ENCODE measurements around the gene PLA2G4A. TPM values are rescaled to one million over a fixed set of nuclear protein-coding genes. Genes with fewer than 3 reads are reported as not detected.

Gene PLA2G4A
- total RNA-seq, 5 donors from 2014 or later (not counting 1 experiment from before 2014, with no cell fraction given) = 0.35 TPM; not detected in 4

GRCh38 chr1:186838380-186839040 lies 9.8 kb downstream of the PLA2G4A start:
- Mint-ChIP-seq H3K4me1 (no peaks in the 10 kb centered on the region), H3K27me3 (peaks cover 0 to 7% of the 10 kb centered on the region in 2 donors), H3K4me3 (no peak overlapping the region), H3K9me3 (no peaks in the 10 kb centered on the region), H3K36me3 (no peaks in the 10 kb centered on the region), H3K27ac (no peak overlapping the region)
- H3K4me3 ChIP-seq (ENCODE audit: control insufficient read depth in 1 of 2, extremely low read depth in 1 of 2, low read length in 1 of 2) = no peak overlapping the region
- no peaks in the 10 kb centered on the region for H3K9me3 ChIP-seq
- POLR2A ChIA-PET = no interaction called here
- no peaks in the 10 kb centered on the region for H3K4me1 ChIP-seq (ENCODE audit: control insufficient read depth in 1 of 2, extremely low read depth in 1 of 2, insufficient read depth in 2 of 2, low read length in 2 of 2)
- H3K36me3 ChIP-seq (ENCODE audit: control insufficient read depth in 2 of 2, extremely low read depth in 1 of 2, insufficient read depth in 1 of 2, low read length in 1 of 2) = no peaks in the 10 kb centered on the region
- no peak overlapping the region for H3K27ac ChIP-seq (ENCODE audit: low read length)
- WGBS (ENCODE audit: insufficient coverage) = no CpG with 5 or more reads among the region's 2 CpGs
- no peak for ATAC-seq (replicated peaks in 1 of 4)
- DNase-seq = no peak
- H3K27me3 ChIP-seq (replicated peaks in 1 of 2; ENCODE audit: control insufficient read depth in 2 of 2, extremely low read depth in 1 of 2, insufficient read depth in 2 of 2, low read length in 1 of 2) = no peaks in the 10 kb centered on the region
- CTCF ChIA-PET = no interaction called here

GRCh38 chr1:186839041-186839400 lies 10.3 kb downstream of the PLA2G4A start:
- H3K9me3 ChIP-seq = no peaks in the 10 kb centered on the region
- no peak overlapping the region for H3K27ac ChIP-seq (ENCODE audit: low read length)
- Mint-ChIP-seq H3K36me3 (no peaks in the 10 kb centered on the region), H3K4me1 (no peaks in the 10 kb centered on the region), H3K4me3 (no peak overlapping the region), H3K27me3 (peaks cover 0 to 4% of the 10 kb centered on the region in 2 donors), H3K27ac (no peak overlapping the region), H3K9me3 (no peaks in the 10 kb centered on the region)
- WGBS (ENCODE audit: insufficient coverage) = no CpG with 5 or more reads among the region's 2 CpGs
- ChIA-PET POLR2A (no interaction called here), CTCF (no interaction called here)
- no peaks in the 10 kb centered on the region for H3K36me3 ChIP-seq (ENCODE audit: control insufficient read depth in 2 of 2, extremely low read depth in 1 of 2, insufficient read depth in 1 of 2, low read length in 1 of 2)
- ATAC-seq (replicated peaks in 1 of 4) = no peak
- no peak overlapping the region for H3K4me3 ChIP-seq (ENCODE audit: control insufficient read depth in 1 of 2, extremely low read depth in 1 of 2, low read length in 1 of 2)
- no peak for DNase-seq
- no peaks in the 10 kb centered on the region for H3K27me3 ChIP-seq (replicated peaks in 1 of 2; ENCODE audit: control insufficient read depth in 2 of 2, extremely low read depth in 1 of 2, insufficient read depth in 2 of 2, low read length in 1 of 2)
- no peaks in the 10 kb centered on the region for H3K4me1 ChIP-seq (ENCODE audit: control insufficient read depth in 1 of 2, extremely low read depth in 1 of 2, insufficient read depth in 2 of 2, low read length in 2 of 2)

- CTCF ChIA-PET = interaction anchor here in 1 of 2 donors (0.6 kb wide), 1 partner anchor 57 kb away, joined by 3 read pairs; no protein-coding TSS in a partner anchor
- Mint-ChIP-seq H3K9me3 (no peaks in the 10 kb centered on the region), H3K27me3 (peaks cover 2 to 4% of the 10 kb centered on the region in 2 donors), H3K27ac (no peak overlapping the region), H3K4me3 (no peak overlapping the region), H3K36me3 (no peaks in the 10 kb centered on the region), H3K4me1 (no peaks in the 10 kb centered on the region)
- no peaks in the 10 kb centered on the region for H3K9me3 ChIP-seq
- WGBS (ENCODE audit: insufficient coverage) = no CpG with 5 or more reads among the region's 3 CpGs
- DNase-seq = no peak
- H3K4me3 ChIP-seq (ENCODE audit: control insufficient read depth in 1 of 2, extremely low read depth in 1 of 2, low read length in 1 of 2) = no peak overlapping the region
- POLR2A ChIA-PET = no interaction called here
- no peak overlapping the region for H3K27ac ChIP-seq (ENCODE audit: low read length)
- H3K36me3 ChIP-seq (ENCODE audit: control insufficient read depth in 2 of 2, extremely low read depth in 1 of 2, insufficient read depth in 1 of 2, low read length in 1 of 2) = no peaks in the 10 kb centered on the region
- H3K4me1 ChIP-seq (ENCODE audit: control insufficient read depth in 1 of 2, extremely low read depth in 1 of 2, insufficient read depth in 2 of 2, low read length in 2 of 2) = no peaks in the 10 kb centered on the region
- no peak for ATAC-seq (replicated peaks in 1 of 4)
- no peaks in the 10 kb centered on the region for H3K27me3 ChIP-seq (replicated peaks in 1 of 2; ENCODE audit: control insufficient read depth in 2 of 2, extremely low read depth in 1 of 2, insufficient read depth in 2 of 2, low read length in 1 of 2)
Measured at GRCh38 chr1:186841599-186841998, 12.8 kb downstream of the PLA2G4A start.

GRCh38 chr1:186842547-186842946 lies 13.8 kb downstream of the PLA2G4A start:
- Histone ChIP-seq H3K27me3 (replicated peaks in 1 of 2; ENCODE audit: control insufficient read depth in 2 of 2, extremely low read depth in 1 of 2, insufficient read depth in 2 of 2, low read length in 1 of 2) (no peaks in the 10 kb centered on the region), H3K36me3 (ENCODE audit: control insufficient read depth in 2 of 2, extremely low read depth in 1 of 2, insufficient read depth in 1 of 2, low read length in 1 of 2) (no peaks in the 10 kb centered on the region), H3K4me1 (ENCODE audit: control insufficient read depth in 1 of 2, extremely low read depth in 1 of 2, insufficient read depth in 2 of 2, low read length in 2 of 2) (no peaks in the 10 kb centered on the region), H3K9me3 (no peaks in the 10 kb centered on the region), H3K27ac (ENCODE audit: low read length) (no peak overlapping the region), H3K4me3 (ENCODE audit: control insufficient read depth in 1 of 2, extremely low read depth in 1 of 2, low read length in 1 of 2) (no peak overlapping the region)
- ATAC-seq (replicated peaks in 1 of 4) = no peak
- Mint-ChIP-seq H3K36me3 (no peaks in the 10 kb centered on the region), H3K4me3 (no peak overlapping the region), H3K27ac (no peak overlapping the region), H3K9me3 (no peaks in the 10 kb centered on the region), H3K27me3 (peaks cover 2 to 5% of the 10 kb centered on the region in 2 donors), H3K4me1 (no peaks in the 10 kb centered on the region)
- DNase-seq = no peak
- POLR2A ChIA-PET = no interaction called here
- 75% methylated on average over 2 of the region's 4 CpGs for WGBS (ENCODE audit: insufficient coverage)
- CTCF ChIA-PET = no interaction called here

GRCh38 chr1:186843226-186843625 lies 14.5 kb downstream of the PLA2G4A start:
- H3K4me3 ChIP-seq (ENCODE audit: control insufficient read depth in 1 of 2, extremely low read depth in 1 of 2, low read length in 1 of 2) = no peak overlapping the region
- Mint-ChIP-seq H3K27ac (no peak overlapping the region), H3K9me3 (no peaks in the 10 kb centered on the region), H3K36me3 (no peaks in the 10 kb centered on the region), H3K4me3 (no peak overlapping the region), H3K27me3 (peaks cover 2 to 8% of the 10 kb centered on the region in 2 donors), H3K4me1 (no peaks in the 10 kb centered on the region)
- CTCF ChIA-PET = no interaction called here
- DNase-seq (no peak), ATAC-seq (replicated peaks in 1 of 4) (no peak)
- no peak overlapping the region for H3K27ac ChIP-seq (ENCODE audit: low read length)
- POLR2A ChIA-PET = no interaction called here
- WGBS (ENCODE audit: insufficient coverage) = no CpG with 5 or more reads among the region's 2 CpGs
- no peaks in the 10 kb centered on the region for H3K9me3 ChIP-seq
- no peaks in the 10 kb centered on the region for H3K36me3 ChIP-seq (ENCODE audit: control insufficient read depth in 2 of 2, extremely low read depth in 1 of 2, insufficient read depth in 1 of 2, low read length in 1 of 2)
- no peaks in the 10 kb centered on the region for H3K4me1 ChIP-seq (ENCODE audit: control insufficient read depth in 1 of 2, extremely low read depth in 1 of 2, insufficient read depth in 2 of 2, low read length in 2 of 2)
- no peaks in the 10 kb centered on the region for H3K27me3 ChIP-seq (replicated peaks in 1 of 2; ENCODE audit: control insufficient read depth in 2 of 2, extremely low read depth in 1 of 2, insufficient read depth in 2 of 2, low read length in 1 of 2)

- H3K4me3 ChIP-seq (ENCODE audit: control insufficient read depth in 1 of 2, extremely low read depth in 1 of 2, low read length in 1 of 2) = no peak overlapping the region
- Mint-ChIP-seq H3K27me3 (peaks cover 2 to 8% of the 10 kb centered on the region in 2 donors), H3K4me3 (no peak overlapping the region), H3K27ac (no peak overlapping the region), H3K9me3 (no peaks in the 10 kb centered on the region), H3K4me1 (no peaks in the 10 kb centered on the region), H3K36me3 (no peaks in the 10 kb centered on the region)
- POLR2A ChIA-PET = no interaction called here
- no CpG with 5 or more reads among the region's 2 CpGs for WGBS (ENCODE audit: insufficient coverage)
- CTCF ChIA-PET = no interaction called here
- no peak overlapping the region for H3K27ac ChIP-seq (ENCODE audit: low read length)
- ATAC-seq (replicated peaks in 1 of 4) = no peak
- H3K36me3 ChIP-seq (ENCODE audit: control insufficient read depth in 2 of 2, extremely low read depth in 1 of 2, insufficient read depth in 1 of 2, low read length in 1 of 2) = no peaks in the 10 kb centered on the region
- H3K9me3 ChIP-seq = no peaks in the 10 kb centered on the region
- DNase-seq = no peak
- H3K27me3 ChIP-seq (replicated peaks in 1 of 2; ENCODE audit: control insufficient read depth in 2 of 2, extremely low read depth in 1 of 2, insufficient read depth in 2 of 2, low read length in 1 of 2) = no peaks in the 10 kb centered on the region
- H3K4me1 ChIP-seq (ENCODE audit: control insufficient read depth in 1 of 2, extremely low read depth in 1 of 2, insufficient read depth in 2 of 2, low read length in 2 of 2) = no peaks in the 10 kb centered on the region
Measured at GRCh38 chr1:186843931-186844330, 15.2 kb downstream of the PLA2G4A start.

Data from T-cell (primary cell).